GM23338 (cell line): Measurements from ENCODE around the gene TRIM42. TPM values are rescaled to one million over a fixed set of nuclear protein-coding genes. Genes with fewer than 3 reads are reported as not detected.

ENCODE experiments used
- ATAC-seq: fragments of 200-7000 bp; cut with Tn5 transposase; 3 replicates; pipeline ENCODE4 v1.9.1; 2020
- DNase-seq: peaks from one replicate; pipeline ENCODE4 v3.0.0-alpha.2; 2015; ENCODE audit warnings: low spot score
- H2AFZ ChIP-seq: fragments of 200-600 bp; sonication (generic); 2 replicates; pipeline ENCODE4 v1.8.0; 2016; ENCODE audit warnings: antibody characterized with exemption, mild to moderate bottlenecking, moderate library complexity
- H3F3A ChIP-seq: fragments of 200-600 bp; sonication (generic); replicated peaks from 2 replicates; pipeline ENCODE4 v1.8.0; 2017; ENCODE audit warnings: antibody characterized with exemption, mixed run types, low read depth
- H3K27ac ChIP-seq: fragments of 200-600 bp; sonication (generic); 2 replicates; pipeline ENCODE4 v1.6.1; 2016; ENCODE audit warnings: low read depth
- H3K27me3 ChIP-seq: fragments of 200-600 bp; sonication (generic); 2 replicates; pipeline ENCODE4 v1.8.0; 2016; ENCODE audit warnings: mild to moderate bottlenecking, mixed run types, moderate library complexity; ENCODE audit not compliant: insufficient read depth
- H3K36me3 ChIP-seq: fragments of 200-600 bp; sonication (generic); 2 replicates; pipeline ENCODE4 v1.8.0; 2016; ENCODE audit warnings: mild to moderate bottlenecking; ENCODE audit not compliant: insufficient read depth
- H3K4me1 ChIP-seq: fragments of 200-600 bp; sonication (generic); 2 replicates; pipeline ENCODE4 v1.8.0; 2016; ENCODE audit warnings: mild to moderate bottlenecking, moderate library complexity; ENCODE audit not compliant: insufficient read depth
- H3K4me2 ChIP-seq: fragments of 200-600 bp; sonication (generic); 2 replicates; pipeline ENCODE4 v1.7.1; 2017; ENCODE audit warnings: mixed run types
- H3K4me3 ChIP-seq: fragments of 200-600 bp; sonication (generic); 2 replicates; pipeline ENCODE4 v1.6.1; 2016; ENCODE audit warnings: mixed run types
- H3K79me2 ChIP-seq: fragments of 200-600 bp; sonication (generic); replicated peaks from 2 replicates; pipeline ENCODE4 v1.8.0; 2017; ENCODE audit warnings: mild to moderate bottlenecking; ENCODE audit not compliant: insufficient read depth
- H3K9me2 ChIP-seq: fragments of 200-600 bp; sonication (generic); 2 replicates; pipeline ENCODE4 v1.8.0; 2017; ENCODE audit not compliant: insufficient read depth
- H4K20me1 ChIP-seq: fragments of 200-600 bp; sonication (generic); replicated peaks from 2 replicates; pipeline ENCODE4 v1.8.0; 2017; ENCODE audit warnings: mild to moderate bottlenecking; ENCODE audit not compliant: insufficient read depth
- H3K27ac Mint-ChIP-seq: 2 replicates; pipeline ENCODE4 v1.8.0; 2020; ENCODE audit warnings: inconsistent platforms, mild to moderate bottlenecking, moderate library complexity, mixed read lengths
- H3K27me3 Mint-ChIP-seq: 3 replicates; pipeline ENCODE4 v1.8.0; 2022; ENCODE audit warnings: low read depth, mild to moderate bottlenecking, moderate library complexity, mixed read lengths, inconsistent platforms; ENCODE audit not compliant: insufficient read depth, poor library complexity
- H3K36me3 Mint-ChIP-seq: 3 replicates; pipeline ENCODE4 v1.8.0; 2021; ENCODE audit warnings: low read depth, mild to moderate bottlenecking, inconsistent platforms, moderate library complexity, mixed read lengths
- H3K4me1 Mint-ChIP-seq: 3 replicates; pipeline ENCODE4 v1.8.0; 2020; ENCODE audit warnings: mild to moderate bottlenecking, inconsistent platforms, mixed read lengths
- H3K4me3 Mint-ChIP-seq: 3 replicates; pipeline ENCODE4 v1.8.0; 2021; ENCODE audit warnings: moderate library complexity, mild to moderate bottlenecking, inconsistent platforms, mixed read lengths
- H3K9me3 Mint-ChIP-seq: 3 replicates; pipeline ENCODE4 v1.8.0; 2020; ENCODE audit warnings: moderate library complexity, mild to moderate bottlenecking, inconsistent platforms, mixed read lengths
- CREB1 ChIP-seq: fragments of 250-450 bp; sonication (Bioruptor Pico); IDR thresholded peaks from 2 replicates; pipeline ENCODE4 v1.5.0; 2020; ENCODE audit warnings: low read depth, mild to moderate bottlenecking, moderate library complexity
- JUNB ChIP-seq: IDR thresholded peaks from one replicate; pipeline ENCODE4 v1.6.1; 2016; ENCODE audit warnings: antibody characterized with exemption; ENCODE audit not compliant: unreplicated experiment
- NANOG ChIP-seq: IDR thresholded peaks from 2 replicates; pipeline ENCODE4 v1.6.1; 2016; ENCODE audit warnings: antibody characterized with exemption, borderline replicate concordance
- POLR2AphosphoS5 ChIP-seq: IDR thresholded peaks from 2 replicates; pipeline ENCODE4 v1.6.1; 2016; ENCODE audit warnings: antibody characterized with exemption, low read depth
- STAT1 ChIP-seq: IDR thresholded peaks from one replicate; pipeline ENCODE4 v1.6.1; 2016; ENCODE audit warnings: antibody characterized with exemption; ENCODE audit not compliant: unreplicated experiment
- ZNF331 ChIP-seq: fragments of 250-450 bp; sonication (Bioruptor Pico); IDR thresholded peaks from 2 replicates; pipeline ENCODE4 v1.5.0; 2020; ENCODE audit warnings: low read depth, mild to moderate bottlenecking, moderate library complexity
- polyA plus RNA-seq: library from polyadenylated mRNA; unstranded; fragments of >200 nt; fragmentation: Nextera tagmentation; extraction: Ambion mirVana; gene quantifications from 2 replicates; pipeline ENCODE4 v1.2.1, GENCODE V29; 2016
- total RNA-seq: library from RNA; depleted of rRNA; stranded (reverse); fragments of >200 nt; shearing (Covaris generic); gene quantifications from 2 replicates; pipeline ENCODE4 v1.2.3, GENCODE V29; 2014
- TF ChIP-seq, protein P1 (sequence below): IDR thresholded peaks from one replicate; pipeline ENCODE4 v1.6.1; 2018; ENCODE audit warnings: antibody characterized with exemption; ENCODE audit not compliant: unreplicated experiment
- TF ChIP-seq, protein P2 (sequence below), 2 experiments: fragments of 200-600 bp in 1 of 2; sonication (generic) in 1 of 2; conservative IDR thresholded peaks; 2 replicates each; pipeline versions ENCODE4 v1.5.1 to v1.6.1; 2016 to 2017; ENCODE audit warnings: antibody characterized with exemption in 2 of 2, low read depth in 2 of 2, mild to moderate bottlenecking in 2 of 2, moderate library complexity in 1 of 2

The TRIM42 gene
- total and polyA plus RNA-seq, 2 experiments from 2014 or later: not detected

DNA sequence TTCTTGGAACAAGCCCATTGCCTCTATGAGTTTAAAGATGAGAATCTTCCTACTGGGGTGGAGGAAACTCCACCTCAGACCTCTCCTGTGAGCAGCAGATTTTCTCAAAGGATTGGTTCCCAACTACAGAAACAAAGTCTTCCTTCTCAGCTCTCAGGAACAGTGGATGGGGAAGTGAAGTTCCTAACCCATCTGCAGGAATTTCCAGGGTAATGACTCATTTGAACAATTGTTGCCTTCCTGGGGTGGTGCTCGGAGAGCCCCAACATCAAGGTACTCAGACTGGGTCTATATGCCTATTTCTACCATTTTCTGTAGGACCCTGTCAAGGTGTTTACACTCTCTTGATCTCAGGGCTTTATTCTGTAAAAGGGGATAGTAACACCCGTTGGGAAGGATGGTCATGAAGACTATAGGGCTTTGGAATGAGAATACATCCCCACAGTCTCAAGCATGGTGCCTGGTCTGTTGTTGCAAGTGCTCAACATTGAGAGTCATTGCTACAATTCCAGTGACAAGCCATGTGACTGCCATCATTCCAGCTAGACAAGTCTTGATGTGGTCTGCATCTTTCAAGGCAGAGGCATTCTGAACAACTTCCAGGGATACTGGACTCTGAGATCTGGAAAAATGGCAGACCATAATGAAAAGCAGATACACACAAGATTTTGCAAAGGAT lies 33.0 kb downstream of the TRIM42 start:
- no peak for DNase-seq
- no peak overlapping the region for H3K27ac ChIP-seq
- H3K4me3 Mint-ChIP-seq: no peak overlapping the region
- peaks cover 14% of the 10 kb centered on the region for H3K4me1 Mint-ChIP-seq
- H3K27ac Mint-ChIP-seq: no peak overlapping the region
- H3K79me2 ChIP-seq: no peaks in the 10 kb centered on the region
- H3K4me3 ChIP-seq: no peak overlapping the region
- peaks cover 3% of the 10 kb centered on the region for H3K27me3 Mint-ChIP-seq
- no peaks in the 10 kb centered on the region for H3F3A ChIP-seq
- H3K27me3 ChIP-seq: no peaks in the 10 kb centered on the region
- H3K36me3 Mint-ChIP-seq: peaks cover under 1% of the 10 kb centered on the region
- TF ChIP-seq NANOG: no peak
- TF ChIP-seq, protein P1, sequence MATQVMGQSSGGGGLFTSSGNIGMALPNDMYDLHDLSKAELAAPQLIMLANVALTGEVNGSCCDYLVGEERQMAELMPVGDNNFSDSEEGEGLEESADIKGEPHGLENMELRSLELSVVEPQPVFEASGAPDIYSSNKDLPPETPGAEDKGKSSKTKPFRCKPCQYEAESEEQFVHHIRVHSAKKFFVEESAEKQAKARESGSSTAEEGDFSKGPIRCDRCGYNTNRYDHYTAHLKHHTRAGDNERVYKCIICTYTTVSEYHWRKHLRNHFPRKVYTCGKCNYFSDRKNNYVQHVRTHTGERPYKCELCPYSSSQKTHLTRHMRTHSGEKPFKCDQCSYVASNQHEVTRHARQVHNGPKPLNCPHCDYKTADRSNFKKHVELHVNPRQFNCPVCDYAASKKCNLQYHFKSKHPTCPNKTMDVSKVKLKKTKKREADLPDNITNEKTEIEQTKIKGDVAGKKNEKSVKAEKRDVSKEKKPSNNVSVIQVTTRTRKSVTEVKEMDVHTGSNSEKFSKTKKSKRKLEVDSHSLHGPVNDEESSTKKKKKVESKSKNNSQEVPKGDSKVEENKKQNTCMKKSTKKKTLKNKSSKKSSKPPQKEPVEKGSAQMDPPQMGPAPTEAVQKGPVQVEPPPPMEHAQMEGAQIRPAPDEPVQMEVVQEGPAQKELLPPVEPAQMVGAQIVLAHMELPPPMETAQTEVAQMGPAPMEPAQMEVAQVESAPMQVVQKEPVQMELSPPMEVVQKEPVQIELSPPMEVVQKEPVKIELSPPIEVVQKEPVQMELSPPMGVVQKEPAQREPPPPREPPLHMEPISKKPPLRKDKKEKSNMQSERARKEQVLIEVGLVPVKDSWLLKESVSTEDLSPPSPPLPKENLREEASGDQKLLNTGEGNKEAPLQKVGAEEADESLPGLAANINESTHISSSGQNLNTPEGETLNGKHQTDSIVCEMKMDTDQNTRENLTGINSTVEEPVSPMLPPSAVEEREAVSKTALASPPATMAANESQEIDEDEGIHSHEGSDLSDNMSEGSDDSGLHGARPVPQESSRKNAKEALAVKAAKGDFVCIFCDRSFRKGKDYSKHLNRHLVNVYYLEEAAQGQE: no peak
- TF ChIP-seq CREB1 (CRISPR knock-in tag): no peak
- TF ChIP-seq ZNF331 (CRISPR knock-in tag): no peak
- TF ChIP-seq, protein P2, sequence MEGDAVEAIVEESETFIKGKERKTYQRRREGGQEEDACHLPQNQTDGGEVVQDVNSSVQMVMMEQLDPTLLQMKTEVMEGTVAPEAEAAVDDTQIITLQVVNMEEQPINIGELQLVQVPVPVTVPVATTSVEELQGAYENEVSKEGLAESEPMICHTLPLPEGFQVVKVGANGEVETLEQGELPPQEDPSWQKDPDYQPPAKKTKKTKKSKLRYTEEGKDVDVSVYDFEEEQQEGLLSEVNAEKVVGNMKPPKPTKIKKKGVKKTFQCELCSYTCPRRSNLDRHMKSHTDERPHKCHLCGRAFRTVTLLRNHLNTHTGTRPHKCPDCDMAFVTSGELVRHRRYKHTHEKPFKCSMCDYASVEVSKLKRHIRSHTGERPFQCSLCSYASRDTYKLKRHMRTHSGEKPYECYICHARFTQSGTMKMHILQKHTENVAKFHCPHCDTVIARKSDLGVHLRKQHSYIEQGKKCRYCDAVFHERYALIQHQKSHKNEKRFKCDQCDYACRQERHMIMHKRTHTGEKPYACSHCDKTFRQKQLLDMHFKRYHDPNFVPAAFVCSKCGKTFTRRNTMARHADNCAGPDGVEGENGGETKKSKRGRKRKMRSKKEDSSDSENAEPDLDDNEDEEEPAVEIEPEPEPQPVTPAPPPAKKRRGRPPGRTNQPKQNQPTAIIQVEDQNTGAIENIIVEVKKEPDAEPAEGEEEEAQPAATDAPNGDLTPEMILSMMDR (conservative IDR thresholded peaks at IDR 0.05; ENCODE audit: low read depth in 2 of 2): no peak
- no peak for TF ChIP-seq POLR2AphosphoS5
- no peak for TF ChIP-seq JUNB
- no peak for TF ChIP-seq STAT1
- H3K4me1 ChIP-seq: peaks cover 13% of the 10 kb centered on the region
- ATAC-seq: no peak
- H4K20me1 ChIP-seq: no peaks in the 10 kb centered on the region
- H2AFZ ChIP-seq: no peak overlapping the region
- H3K9me3 Mint-ChIP-seq: peaks cover 9% of the 10 kb centered on the region
- H3K9me2 ChIP-seq: no peaks in the 10 kb centered on the region
- no peak overlapping the region for H3K4me2 ChIP-seq
- no peaks in the 10 kb centered on the region for H3K36me3 ChIP-seq

DNA sequence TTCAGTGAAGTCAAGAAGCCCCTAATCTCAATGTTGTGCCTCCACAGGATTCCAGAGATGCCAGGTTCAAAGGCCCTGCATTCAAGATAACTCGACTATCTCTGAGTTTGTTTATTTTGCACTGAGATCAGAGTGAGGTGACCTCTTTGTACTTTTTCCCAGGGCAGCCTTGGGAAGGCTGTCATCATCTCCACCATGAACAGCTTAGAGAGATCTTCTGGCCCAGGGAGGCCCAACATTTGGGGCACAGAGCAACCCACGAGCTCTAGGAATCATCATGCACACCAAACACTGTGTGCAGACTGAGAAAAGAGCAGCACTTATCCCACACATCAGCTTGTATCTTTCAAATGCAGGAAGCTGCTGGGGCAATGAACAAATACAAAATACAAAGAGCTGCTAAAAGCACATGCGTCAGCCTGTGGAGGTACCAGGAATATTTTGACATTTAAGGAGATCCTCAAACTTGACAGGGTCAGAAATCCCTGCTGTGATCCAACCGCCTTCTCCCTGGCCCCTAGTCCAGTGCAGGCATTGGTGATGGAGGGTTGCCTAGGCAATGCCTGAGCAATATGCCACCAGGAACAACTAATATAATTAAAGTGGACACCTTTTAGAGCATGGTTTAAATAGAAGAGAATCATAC lies 33.6 kb downstream of the TRIM42 start:
- DNase-seq (no peak), ATAC-seq (no peak)
- H2AFZ ChIP-seq: no peak overlapping the region
- no peak overlapping the region for H3K4me3 Mint-ChIP-seq
- peaks cover 3% of the 10 kb centered on the region for H3K27me3 Mint-ChIP-seq
- H3K36me3 ChIP-seq: no peaks in the 10 kb centered on the region
- H3F3A ChIP-seq: no peaks in the 10 kb centered on the region
- H3K4me1 ChIP-seq: peaks cover 13% of the 10 kb centered on the region
- no peak overlapping the region for H3K27ac Mint-ChIP-seq
- no peak overlapping the region for H3K4me3 ChIP-seq
- H3K4me2 ChIP-seq: no peak overlapping the region
- peaks cover 14% of the 10 kb centered on the region for H3K4me1 Mint-ChIP-seq
- H3K27ac ChIP-seq: no peak overlapping the region
- peaks cover 2% of the 10 kb centered on the region for H3K9me3 Mint-ChIP-seq
- peaks cover 4% of the 10 kb centered on the region; the same call in 1 of the 2 replicates for H3K9me2 ChIP-seq
- H3K27me3 ChIP-seq: no peaks in the 10 kb centered on the region
- H4K20me1 ChIP-seq: no peaks in the 10 kb centered on the region
- no peaks in the 10 kb centered on the region; the same call in 1 of the 3 replicates for H3K36me3 Mint-ChIP-seq
- no peaks in the 10 kb centered on the region for H3K79me2 ChIP-seq
- no peak for TF ChIP-seq ZNF331 (CRISPR knock-in tag)
- TF ChIP-seq, protein P1: no peak
